Occipital lobe (tissue), 2 donors: ENCODE measurements around the gene LRRC4C. TPM values are rescaled to one million over a fixed set of nuclear protein-coding genes. Genes with fewer than 3 reads are reported as not detected.
"Not testable (repeated sequence)": the region's sequence is repeated elsewhere in the genome, so short reads cannot be mapped to it uniquely, and the experiment has no call there.

ENCODE experiments used
- DNase-seq: peaks from one replicate; lab custom pipeline; 2025; lab: John Stamatoyannopoulos, UW
- total RNA-seq: library from RNA; depleted of rRNA; stranded (reverse); fragments of >200 nt; gene quantifications from one replicate; pipeline ENCODE4 v1.2.3, GENCODE V29; 2014

Gene LRRC4C
- total RNA-seq, 1 donor from 2014 or later, result 90.6 TPM

- DNase-seq, result peak; percentile 44
Observed at GRCh38 chr11:40186437-40187263, 1272.8 kb downstream of the LRRC4C start.

DNA sequence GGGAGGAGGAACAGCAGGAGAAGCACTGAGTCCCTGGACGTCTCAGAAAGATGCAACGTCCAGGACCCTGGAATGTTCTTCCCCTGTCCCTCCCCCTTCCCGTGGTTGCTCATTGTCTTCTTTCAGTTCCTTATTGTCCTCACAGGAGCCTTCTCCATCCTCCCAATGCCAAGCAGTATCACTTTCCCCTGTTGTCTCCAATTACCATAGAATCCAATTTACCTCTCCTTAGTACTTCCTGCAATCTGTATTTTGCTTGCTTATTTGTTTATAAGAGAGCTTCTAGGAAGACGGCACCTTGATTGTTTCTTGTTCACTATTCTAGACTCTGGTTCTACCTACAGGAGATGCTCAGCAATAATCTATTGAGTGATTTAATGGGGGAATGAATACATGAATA is 1273.7 kb downstream of the LRRC4C start:
- no peak for DNase-seq

DNA sequence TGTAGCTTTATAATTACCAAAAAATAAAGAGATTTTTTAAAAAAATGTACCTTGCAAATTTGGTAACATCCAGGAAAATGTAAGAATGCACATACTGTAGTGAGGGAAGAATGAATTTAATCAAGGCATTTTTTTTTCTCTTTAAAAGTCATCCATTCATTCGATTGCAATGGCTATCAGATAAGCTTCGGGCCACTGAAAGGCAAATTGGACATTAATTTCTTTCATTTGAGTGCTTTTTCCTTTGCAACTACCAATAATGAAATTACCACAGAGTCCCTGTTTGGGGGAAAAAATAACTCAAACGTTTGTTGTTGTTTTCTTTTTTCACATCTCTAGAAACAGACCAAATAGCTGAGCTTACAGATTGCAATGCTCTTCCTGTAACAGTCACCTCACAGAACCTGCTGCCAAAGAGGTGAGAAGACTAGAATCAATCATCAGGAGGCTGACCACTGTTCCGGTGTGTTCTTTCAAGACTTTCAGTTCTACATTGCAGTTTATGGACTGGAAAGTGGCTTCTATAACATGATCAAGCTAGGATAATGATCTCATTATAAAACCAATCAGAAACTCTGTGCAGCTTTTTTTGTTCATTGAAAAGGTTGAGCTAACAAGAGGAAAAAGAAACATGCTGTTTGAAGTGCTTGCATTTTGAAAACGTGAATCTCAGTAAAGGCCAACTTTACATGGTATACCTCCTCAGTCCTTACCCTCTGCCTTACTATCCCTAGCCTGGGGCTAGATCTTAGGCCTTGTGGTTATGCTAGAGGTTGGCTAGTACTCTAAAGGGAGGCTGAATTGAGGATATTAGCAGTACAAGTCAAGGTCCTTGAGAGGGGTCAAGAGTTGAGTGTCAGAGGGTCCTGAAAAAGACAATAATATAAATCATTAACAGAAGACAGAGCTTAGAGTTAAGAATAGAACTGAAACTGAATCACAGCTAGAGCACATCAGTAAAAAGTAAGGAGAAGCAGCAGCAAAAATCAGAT is 1276.1 kb downstream of the LRRC4C start:
- DNase-seq, result no peak

DNA sequence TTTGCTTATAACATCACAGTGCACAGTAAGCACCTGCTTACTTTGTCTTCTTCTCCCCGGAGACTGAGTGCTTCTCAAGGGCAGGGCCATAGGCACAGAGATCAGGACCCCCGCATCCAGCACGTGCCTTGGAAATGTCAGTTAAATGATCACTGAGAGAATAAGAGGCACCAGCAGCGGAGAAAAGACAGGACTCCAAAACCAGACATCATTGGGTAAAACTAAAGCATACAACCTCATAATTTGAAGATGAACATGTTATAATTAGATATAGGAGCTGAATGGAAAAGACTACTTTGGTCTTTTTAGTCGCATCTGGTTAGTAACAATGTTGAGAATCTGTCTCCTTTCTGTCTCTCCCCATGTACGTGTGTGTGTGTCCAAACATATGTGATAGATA is 1279.9 kb downstream of the LRRC4C start:
- DNase-seq, result no peak

- no peak for DNase-seq
Observed at GRCh38 chr11:40178470-40178869, 1281.0 kb downstream of the LRRC4C start.

DNA sequence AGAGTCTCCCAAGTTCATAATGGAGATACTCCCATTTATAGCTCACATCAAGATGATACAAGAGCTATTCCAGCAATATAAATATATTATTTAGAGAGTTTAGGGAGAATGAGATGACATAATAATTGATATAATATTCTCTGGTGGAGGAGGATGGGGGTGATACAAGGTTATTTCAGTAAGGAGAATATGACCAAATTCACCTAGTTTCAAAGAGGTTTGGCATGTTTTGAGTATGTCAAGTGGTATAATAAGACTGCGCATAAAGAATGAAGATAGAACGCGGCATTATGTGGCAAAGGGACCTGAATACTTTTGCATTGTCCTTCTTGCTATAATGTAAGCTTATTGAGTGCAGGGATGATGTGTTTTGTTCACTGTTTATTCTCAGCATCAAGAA is 1283.5 kb downstream of the LRRC4C start:
- DNase-seq, result no peak

DNA sequence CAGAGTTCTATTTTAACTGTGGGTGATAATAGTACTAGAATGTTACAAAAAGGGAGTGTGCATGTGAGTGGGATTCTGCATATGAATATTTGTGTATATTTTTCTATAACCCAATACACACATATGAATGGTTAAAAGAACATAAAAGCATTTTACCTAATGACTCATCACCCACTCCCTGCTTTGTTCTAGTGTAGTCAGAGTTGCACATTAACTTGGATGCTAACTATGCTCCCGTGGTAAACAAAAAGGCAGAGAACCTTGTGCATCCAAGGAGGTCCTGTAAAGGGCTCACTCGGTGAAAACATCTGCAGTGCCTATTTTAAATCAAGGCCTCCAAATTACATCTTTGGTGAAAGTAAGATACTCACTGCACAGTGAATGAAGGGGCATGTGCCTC is 1289.4 kb downstream of the LRRC4C start:
- DNase-seq, result no peak

DNA sequence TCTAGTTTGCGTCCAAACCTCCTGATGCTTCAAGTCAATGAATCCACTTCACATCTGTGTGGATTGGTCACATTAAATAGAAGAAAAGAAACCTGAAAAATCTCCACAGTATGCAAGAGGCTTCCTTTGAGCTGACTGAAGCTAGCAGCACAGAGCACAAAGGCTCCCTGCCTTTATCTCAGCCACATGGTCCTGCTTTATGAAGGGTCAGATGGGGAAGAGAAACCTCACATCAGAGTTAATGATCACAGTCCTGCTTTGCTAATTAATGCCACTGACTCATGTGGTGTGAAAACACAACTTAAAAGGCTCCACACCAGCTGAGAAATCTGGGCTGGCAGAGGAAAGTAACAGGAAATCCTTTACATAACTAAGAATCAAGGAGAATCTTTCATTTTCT is 1291.0 kb downstream of the LRRC4C start:
- DNase-seq, result no peak

DNA sequence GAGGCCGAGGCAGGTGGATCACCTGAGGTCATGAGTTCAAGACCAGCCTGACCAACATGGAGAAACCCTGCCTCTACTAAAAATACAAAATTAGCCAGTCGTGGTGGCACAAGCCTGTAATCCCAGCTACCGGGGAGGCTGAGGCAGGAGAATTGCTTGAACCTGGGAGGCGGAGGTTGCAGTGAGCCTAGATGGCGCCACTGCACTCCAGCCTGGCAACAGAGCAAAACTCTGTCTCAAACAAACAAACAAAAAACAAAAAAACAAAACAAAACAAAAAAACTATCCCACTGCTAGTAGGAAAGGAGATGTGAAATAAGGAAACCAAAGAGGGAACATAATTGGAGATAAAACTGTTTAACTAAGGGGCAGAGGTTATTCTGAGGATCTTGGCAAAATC is 1291.6 kb downstream of the LRRC4C start:
- not testable (repeated sequence) for DNase-seq

- DNase-seq, result no peak
Observed at GRCh38 chr11:40166892-40167291, 1292.6 kb downstream of the LRRC4C start.

- DNase-seq, result no peak
Observed at GRCh38 chr11:40162901-40163883, 1296.3 kb downstream of the LRRC4C start.

GRCh38 chr11:40161854-40162410 is 1297.5 kb downstream of the LRRC4C start:
- no peak for DNase-seq

DNA sequence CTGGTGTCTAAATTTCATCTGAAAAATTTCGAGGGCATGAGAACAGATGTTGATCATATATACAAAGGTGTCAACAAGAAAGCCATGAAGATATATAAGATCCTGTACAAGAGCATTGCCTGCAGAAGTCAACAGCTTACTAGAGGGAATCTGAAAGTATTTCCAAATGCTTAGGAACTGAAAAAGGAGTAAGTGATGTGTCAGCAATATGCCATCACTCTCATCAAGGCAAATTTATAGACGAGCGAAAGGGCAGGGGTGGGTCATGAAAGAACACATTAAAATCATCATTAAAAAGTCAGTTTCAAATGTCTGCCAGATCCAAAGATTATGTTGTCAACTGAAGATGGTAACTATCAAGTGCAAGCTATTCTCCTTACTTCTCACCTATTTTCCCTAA is 1299.0 kb downstream of the LRRC4C start:
- DNase-seq, result no peak

- DNase-seq, result no peak
Observed at GRCh38 chr11:40149721-40150120, 1309.7 kb downstream of the LRRC4C start.

GRCh38 chr11:40140560-40140959 is 1318.9 kb downstream of the LRRC4C start:
- no peak for DNase-seq

- no peak for DNase-seq
Observed at GRCh38 chr11:40139536-40139935, 1319.9 kb downstream of the LRRC4C start.

DNA sequence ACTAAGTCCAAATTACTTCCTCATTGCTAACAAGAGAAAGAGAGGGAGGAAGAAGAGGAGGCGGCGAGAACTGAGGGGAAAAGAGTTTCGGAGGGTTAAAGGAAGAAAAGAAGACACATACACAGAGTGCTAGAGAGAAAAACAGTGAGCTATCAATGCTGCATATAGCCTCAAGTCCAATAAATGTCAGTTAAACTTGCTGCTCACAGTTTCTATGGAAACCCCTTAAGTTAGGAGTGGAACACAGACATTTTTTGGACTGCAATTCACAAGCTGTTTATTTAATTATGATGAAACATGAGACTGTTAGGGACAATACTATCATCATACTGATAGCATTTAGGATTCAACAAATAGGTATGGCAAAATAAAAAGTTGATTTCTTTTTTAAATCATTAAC is 1320.4 kb downstream of the LRRC4C start:
- no peak for DNase-seq

GRCh38 chr11:40134820-40135570 is 1324.5 kb downstream of the LRRC4C start:
- no peak for DNase-seq

GRCh38 chr11:40133498-40133897 is 1326.0 kb downstream of the LRRC4C start:
- no peak for DNase-seq

GRCh38 chr11:40132912-40133311 is 1326.5 kb downstream of the LRRC4C start:
- DNase-seq, result no peak
